ENCODE data around the gene C19orf53. TPM values are rescaled to one million over a fixed set of nuclear protein-coding genes. Genes with fewer than 3 reads are reported as not detected.
A peak's percentile ranks its signal among the peaks of the same experiment; 100 is the strongest.

The C19orf53 gene
- total and polyA plus RNA-seq, 2 of the 13 experiments (the other 11 are each of a cell fraction or from before 2014, with no cell fraction given) = 129 to 130 TPM

- TF ChIP-seq, protein P1, sequence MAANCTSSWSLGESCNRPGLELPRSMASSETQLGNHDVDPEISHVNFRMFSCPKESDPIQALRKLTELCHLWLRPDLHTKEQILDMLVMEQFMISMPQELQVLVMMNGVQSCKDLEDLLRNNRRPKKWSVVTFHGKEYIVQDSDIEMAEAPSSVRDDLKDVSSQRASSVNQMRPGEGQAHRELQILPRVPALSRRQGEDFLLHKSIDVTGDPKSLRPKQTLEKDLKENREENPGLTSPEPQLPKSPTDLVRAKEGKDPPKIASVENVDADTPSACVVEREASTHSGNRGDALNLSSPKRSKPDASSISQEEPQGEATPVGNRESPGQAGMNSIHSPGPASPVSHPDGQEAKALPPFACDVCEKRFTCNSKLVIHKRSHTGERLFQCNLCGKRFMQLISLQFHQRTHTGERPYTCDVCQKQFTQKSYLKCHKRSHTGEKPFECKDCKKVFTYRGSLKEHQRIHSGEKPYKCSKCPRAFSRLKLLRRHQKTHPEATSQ (CRISPR knock-in tag; IDR thresholded peaks at IDR 0.05; ENCODE audit: borderline replicate concordance) = no peak
- TF ChIP-seq ZNF230 (CRISPR knock-in tag; IDR thresholded peaks at IDR 0.05) (no peak), HDAC6 (IDR thresholded peaks at IDR 0.05; ENCODE audit: low read depth, low read length) (no peak), GTF2F1 (IDR thresholded peaks at IDR 0.05; ENCODE audit: low read length) (no peak), PHF8 (CRISPR knock-in tag; IDR thresholded peaks at IDR 0.05) (peak; percentile 10; the same call in 1 of the 2 replicates), ZNF639 (CRISPR knock-in tag; conservative IDR thresholded peaks at IDR 0.05) (no peak), KDM5B (CRISPR knock-in tag; IDR thresholded peaks at IDR 0.05; ENCODE audit: borderline replicate concordance) (peak; percentile 60; the same call in 1 of the 2 replicates), ZNF713 (CRISPR knock-in tag; IDR thresholded peaks at IDR 0.05) (no peak), ZFP41 (CRISPR knock-in tag; IDR thresholded peaks at IDR 0.05; ENCODE audit: borderline replicate concordance) (no peak), ZNF432 (CRISPR knock-in tag; IDR thresholded peaks at IDR 0.05; ENCODE audit: borderline replicate concordance) (no peak), STAT6 (CRISPR knock-in tag; IDR thresholded peaks at IDR 0.05; ENCODE audit: borderline replicate concordance) (no peak), MAFG (CRISPR knock-in tag; IDR thresholded peaks at IDR 0.05) (no peak), NRL (CRISPR knock-in tag; IDR thresholded peaks at IDR 0.05; ENCODE audit: borderline replicate concordance) (no peak), FOXA1 (IDR thresholded peaks at IDR 0.05) (no peak), FOXA1 (CRISPR knock-in tag; IDR thresholded peaks at IDR 0.05) (peak; percentile 69), FOXK2 (IDR thresholded peaks at IDR 0.05) (no peak), ZNF207 (IDR thresholded peaks at IDR 0.05; ENCODE audit: borderline replicate concordance) (no peak), SP5 (CRISPR knock-in tag; IDR thresholded peaks at IDR 0.05; ENCODE audit: borderline replicate concordance, low read depth) (no peak), ATRX (CRISPR knock-in tag; IDR thresholded peaks at IDR 0.05; ENCODE audit: borderline replicate concordance) (no peak), ZNF740 (CRISPR knock-in tag; IDR thresholded peaks at IDR 0.05) (0 out of 2 replicates have a peak, but pooled peaks have one; percentile 29), MYC (CRISPR knock-in tag; IDR thresholded peaks at IDR 0.05; ENCODE audit: borderline replicate concordance) (no peak), ZNF549 (CRISPR knock-in tag; IDR thresholded peaks at IDR 0.05) (no peak), ZNF883 (CRISPR knock-in tag; IDR thresholded peaks at IDR 0.05; ENCODE audit: not compliant biosample characterization) (no peak), MAFF (IDR thresholded peaks at IDR 0.05; ENCODE audit: low read depth, low read length) (no peak), E2F5 (CRISPR knock-in tag; conservative IDR thresholded peaks at IDR 0.05) (0 out of 2 replicates have a peak, but pooled peaks have one; percentile 39), BRCA1 (CRISPR knock-in tag; IDR thresholded peaks at IDR 0.05) (no peak)
Measured at GRCh38 chr19:13764821-13765394, 9.3 kb upstream of the C19orf53 start (continued).

Data from HepG2 (cell line).